ENCODE measurements around the gene PSMG2. TPM values are rescaled to one million over a fixed set of nuclear protein-coding genes. Genes with fewer than 3 reads are reported as not detected.

Gene PSMG2
- total RNA-seq, 1 experiment from 2014 or later = 112 TPM

- Histone ChIP-seq H3K27ac (no peak overlapping the region), H3K4me1 (replicated peaks) (peaks cover 18% of the 10 kb centered on the region), H3K9me3 (replicated peaks) (no peaks in the 10 kb centered on the region), H3K4me3 (no peak overlapping the region), H3K27me3 (replicated peaks) (no peaks in the 10 kb centered on the region), H3K36me3 (peaks cover 23% of the 10 kb centered on the region)
- DNase-seq (ENCODE audit: low read depth in 1 of 2, low spot score in 2 of 2) = no peak
Observed at GRCh38 chr18:12692206-12692605, 10.6 kb upstream of the PSMG2 start.

GRCh38 chr18:12694032-12694431 lies 8.8 kb upstream of the PSMG2 start:
- Histone ChIP-seq H3K4me1 (replicated peaks) (peaks cover 18% of the 10 kb centered on the region), H3K27ac (peak overlapping the region; percentile 3; the same call in 1 of the 2 replicates), H3K36me3 (peaks cover 33% of the 10 kb centered on the region), H3K4me3 (no peak overlapping the region), H3K9me3 (replicated peaks) (no peaks in the 10 kb centered on the region), H3K27me3 (replicated peaks) (no peaks in the 10 kb centered on the region)
- peak; percentile 52 to 73 for DNase-seq (ENCODE audit: low read depth in 1 of 2, low spot score in 2 of 2)

GRCh38 chr18:12699747-12700146 lies 3.1 kb upstream of the PSMG2 start:
- Histone ChIP-seq H3K9me3 (replicated peaks) (no peaks in the 10 kb centered on the region), H3K4me1 (replicated peaks) (peaks cover 22% of the 10 kb centered on the region), H3K36me3 (peaks cover 53% of the 10 kb centered on the region), H3K4me3 (no peak overlapping the region), H3K27ac (no peak overlapping the region), H3K27me3 (replicated peaks) (no peaks in the 10 kb centered on the region)
- DNase-seq (ENCODE audit: low read depth in 1 of 2, low spot score in 2 of 2) = no peak

DNA sequence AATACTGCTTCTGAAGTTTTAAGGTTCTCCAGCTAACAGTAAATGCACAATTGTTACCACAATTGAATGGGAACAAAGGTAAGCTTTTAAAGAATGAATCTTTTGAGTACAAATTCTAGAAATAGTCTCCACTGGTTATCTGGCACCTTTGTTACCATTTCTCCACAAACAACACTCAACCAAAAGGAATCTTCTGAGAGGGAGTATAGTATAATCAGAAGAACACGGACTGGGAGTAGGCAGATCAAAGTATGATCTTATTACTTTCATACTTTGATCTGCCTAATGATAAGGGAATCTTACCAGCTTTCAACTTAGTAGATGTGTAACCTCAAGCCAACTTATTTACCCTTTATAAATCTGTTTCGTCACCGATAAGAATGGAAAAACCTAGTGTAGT lies 1.7 kb upstream of the PSMG2 start:
- peak overlapping the region; percentile 82 for H3K4me3 ChIP-seq
- no peaks in the 10 kb centered on the region for H3K27me3 ChIP-seq (replicated peaks)
- no peaks in the 10 kb centered on the region for H3K9me3 ChIP-seq (replicated peaks)
- peaks cover 19% of the 10 kb centered on the region for H3K4me1 ChIP-seq (replicated peaks)
- no peak for DNase-seq (ENCODE audit: low read depth in 1 of 2, low spot score in 2 of 2)
- H3K27ac ChIP-seq = no peak overlapping the region
- H3K36me3 ChIP-seq = peaks cover 56% of the 10 kb centered on the region

- Histone ChIP-seq H3K9me3 (replicated peaks) (no peaks in the 10 kb centered on the region), H3K4me3 (peak overlapping the region; percentile 82), H3K4me1 (replicated peaks) (peaks cover 19% of the 10 kb centered on the region), H3K27me3 (replicated peaks) (no peaks in the 10 kb centered on the region), H3K36me3 (peaks cover 65% of the 10 kb centered on the region), H3K27ac (peak overlapping the region; percentile 100)
- no peak for DNase-seq (ENCODE audit: low read depth in 1 of 2, low spot score in 2 of 2)
Observed at GRCh38 chr18:12703096-12703567, 290 bp downstream of the PSMG2 start.

DNA sequence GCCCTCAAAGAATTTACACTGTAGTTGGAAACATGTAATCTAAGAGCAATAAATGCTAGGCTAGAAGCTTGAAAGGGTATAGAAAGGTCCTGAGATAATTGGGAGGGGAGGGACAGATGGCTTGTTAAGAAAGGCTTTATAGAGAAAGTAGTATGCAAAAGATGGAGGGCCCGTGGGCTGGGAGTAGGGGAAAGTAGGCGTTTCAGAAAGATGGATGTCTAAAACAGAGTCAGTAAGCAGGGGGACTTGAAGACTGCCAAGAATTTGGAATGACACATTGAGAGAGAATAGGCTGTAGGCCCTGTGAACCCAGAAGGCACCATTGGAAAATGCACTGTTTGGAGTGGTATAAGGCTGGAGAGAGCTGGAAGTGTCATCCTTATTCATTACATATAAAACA lies 822 bp downstream of the PSMG2 start:
- Histone ChIP-seq H3K36me3 (peaks cover 63% of the 10 kb centered on the region), H3K27ac (no peak overlapping the region; the same call in 1 of the 2 replicates), H3K4me1 (replicated peaks) (peaks cover 19% of the 10 kb centered on the region), H3K9me3 (replicated peaks) (no peaks in the 10 kb centered on the region), H3K4me3 (peak overlapping the region; percentile 82), H3K27me3 (replicated peaks) (no peaks in the 10 kb centered on the region)
- DNase-seq (ENCODE audit: low read depth in 1 of 2, low spot score in 2 of 2) = no peak

- no peak for DNase-seq (ENCODE audit: low read depth in 1 of 2, low spot score in 2 of 2)
- H3K4me3 ChIP-seq = no peak overlapping the region
- no peaks in the 10 kb centered on the region for H3K9me3 ChIP-seq (replicated peaks)
- H3K36me3 ChIP-seq = peaks cover 89% of the 10 kb centered on the region
- H3K27me3 ChIP-seq (replicated peaks) = no peaks in the 10 kb centered on the region
- no peak overlapping the region for H3K27ac ChIP-seq
- H3K4me1 ChIP-seq (replicated peaks) = no peaks in the 10 kb centered on the region
Observed at GRCh38 chr18:12711446-12711845, 8.6 kb downstream of the PSMG2 start.

DNA sequence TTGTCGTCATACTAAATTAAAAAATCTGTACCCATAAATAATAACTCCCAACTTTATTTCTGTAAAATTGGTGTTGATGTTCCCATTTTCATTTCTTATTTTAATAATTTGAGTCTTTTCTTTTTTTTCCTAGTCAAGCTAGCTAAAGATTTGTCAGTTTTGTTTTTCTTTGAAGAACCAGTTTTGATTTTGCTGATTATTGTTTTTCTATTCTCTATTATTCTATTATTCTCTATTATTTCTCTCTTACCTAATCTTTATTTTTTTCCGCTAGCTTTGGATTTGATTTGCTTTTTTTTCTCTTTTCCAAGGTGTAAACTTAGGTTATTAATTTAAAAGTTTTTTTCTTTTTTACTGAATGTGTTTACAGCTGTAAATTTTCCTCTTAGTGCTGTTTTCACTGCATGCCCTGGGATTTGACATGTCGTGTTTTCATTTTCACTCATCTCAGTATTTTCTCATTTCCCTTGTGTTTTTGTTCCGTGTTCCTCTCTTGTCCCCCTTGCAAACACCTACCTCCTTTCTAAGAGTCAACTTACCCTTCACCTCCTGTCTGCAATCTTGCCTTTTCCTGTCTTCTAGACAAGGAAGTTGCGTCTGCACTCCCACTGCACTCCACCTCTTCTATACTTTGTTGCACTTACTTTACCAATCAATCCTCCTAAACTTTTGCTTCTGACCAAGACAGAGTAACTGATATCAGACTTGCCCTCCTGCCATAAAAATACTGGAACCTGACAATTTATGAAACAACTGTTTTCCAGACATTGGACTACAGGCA lies 18.8 kb downstream of the PSMG2 start:
- H3K4me3 ChIP-seq = no peak overlapping the region
- no peaks in the 10 kb centered on the region for H3K27me3 ChIP-seq (replicated peaks)
- H3K27ac ChIP-seq = no peak overlapping the region
- DNase-seq (ENCODE audit: low read depth in 1 of 2, low spot score in 2 of 2) = no peak
- H3K4me1 ChIP-seq (replicated peaks) = no peaks in the 10 kb centered on the region
- peaks cover 78% of the 10 kb centered on the region for H3K36me3 ChIP-seq
- no peaks in the 10 kb centered on the region for H3K9me3 ChIP-seq (replicated peaks)

DNA sequence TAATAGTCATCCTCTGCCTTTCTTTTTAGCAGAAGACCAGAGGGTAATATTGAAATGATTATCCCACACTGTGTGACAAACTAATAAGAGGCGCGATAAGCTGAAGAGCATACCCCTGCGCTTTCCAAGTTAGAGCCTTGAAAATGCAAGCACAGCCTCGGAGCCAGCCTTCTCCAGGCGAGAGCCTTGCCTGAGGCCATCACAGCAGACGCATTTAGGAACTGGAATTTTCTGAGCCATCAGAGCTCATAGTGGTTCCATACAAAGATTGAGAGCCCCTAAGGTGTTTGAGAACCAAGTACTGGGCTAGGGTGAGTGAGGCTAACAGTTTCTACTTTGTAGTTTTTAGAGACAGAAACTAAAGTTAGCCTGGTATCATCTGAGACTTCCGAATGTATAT lies 19.9 kb downstream of the PSMG2 start:
- H3K27me3 ChIP-seq (replicated peaks) = no peaks in the 10 kb centered on the region

GRCh38 chr18:12726331-12726730 lies 23.5 kb downstream of the PSMG2 start:
- H3K4me3 ChIP-seq = no peak overlapping the region
- H3K27me3 ChIP-seq (replicated peaks) = no peaks in the 10 kb centered on the region
- H3K27ac ChIP-seq = no peak overlapping the region
- no peak for DNase-seq (ENCODE audit: low read depth in 1 of 2, low spot score in 2 of 2)
- H3K36me3 ChIP-seq = peaks cover 50% of the 10 kb centered on the region
- H3K9me3 ChIP-seq (replicated peaks) = no peaks in the 10 kb centered on the region
- peaks cover 20% of the 10 kb centered on the region for H3K4me1 ChIP-seq (replicated peaks)

More for the DNA sequence above, 19.9 kb downstream of the PSMG2 start:
- DNase-seq (ENCODE audit: low read depth in 1 of 2, low spot score in 2 of 2) = no peak
- Histone ChIP-seq H3K36me3 (peaks cover 74% of the 10 kb centered on the region), H3K4me1 (replicated peaks) (no peaks in the 10 kb centered on the region), H3K4me3 (no peak overlapping the region), H3K9me3 (replicated peaks) (no peaks in the 10 kb centered on the region), H3K27ac (no peak overlapping the region)

GRCh38 chr18:12726774-12727550 lies 24.1 kb downstream of the PSMG2 start:
- H3K4me3 ChIP-seq = no peak overlapping the region
- H3K27me3 ChIP-seq (replicated peaks) = no peaks in the 10 kb centered on the region
- no peaks in the 10 kb centered on the region for H3K9me3 ChIP-seq (replicated peaks)
- H3K36me3 ChIP-seq = peaks cover 43% of the 10 kb centered on the region
- peak; percentile 69 to 76 for DNase-seq (ENCODE audit: low read depth in 1 of 2, low spot score in 2 of 2)
- H3K4me1 ChIP-seq (replicated peaks) = peaks cover 26% of the 10 kb centered on the region
- no peak overlapping the region for H3K27ac ChIP-seq

- H3K4me1 ChIP-seq (replicated peaks) = peaks cover 27% of the 10 kb centered on the region
- H3K27me3 ChIP-seq (replicated peaks) = no peaks in the 10 kb centered on the region
- no peak overlapping the region for H3K27ac ChIP-seq
- H3K4me3 ChIP-seq = no peak overlapping the region
- H3K9me3 ChIP-seq (replicated peaks) = no peaks in the 10 kb centered on the region; the same call in 1 of the 2 replicates
- DNase-seq (ENCODE audit: low read depth in 1 of 2, low spot score in 2 of 2) = no peak
- H3K36me3 ChIP-seq = no peaks in the 10 kb centered on the region
Observed at GRCh38 chr18:12737243-12737902, 34.5 kb downstream of the PSMG2 start.

DNA sequence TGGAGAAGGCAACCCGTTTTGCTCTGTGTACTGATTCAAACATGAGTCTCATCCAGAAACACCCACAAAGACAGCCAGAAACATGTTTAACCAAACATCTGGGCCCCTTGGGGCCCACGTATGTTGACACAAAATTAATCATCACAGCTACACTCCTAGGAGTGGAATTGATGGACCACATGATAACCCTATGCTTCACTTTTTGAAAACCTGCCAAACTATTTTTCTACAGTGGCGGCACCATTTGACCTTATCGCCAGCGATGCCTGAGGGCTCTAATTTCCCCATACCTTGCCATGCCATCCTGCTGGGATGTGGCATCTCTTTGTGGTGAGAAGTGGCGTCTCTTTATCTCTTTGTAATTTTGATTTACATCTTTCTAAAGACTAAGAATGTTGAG lies 38.5 kb downstream of the PSMG2 start:
- Histone ChIP-seq H3K4me3 (no peak overlapping the region), H3K4me1 (replicated peaks) (peaks cover 29% of the 10 kb centered on the region), H3K27ac (peak overlapping the region; percentile 59), H3K27me3 (replicated peaks) (no peaks in the 10 kb centered on the region), H3K36me3 (no peaks in the 10 kb centered on the region), H3K9me3 (replicated peaks) (no peaks in the 10 kb centered on the region; the same call in 1 of the 2 replicates)
- DNase-seq (ENCODE audit: low read depth in 1 of 2, low spot score in 2 of 2) = peak; percentile 78 to 91
